MV-4-11 (cell line): ENCODE data around the gene KLHL11.
"Not testable (repeated sequence)": the region's sequence is repeated elsewhere in the genome, so short reads cannot be mapped to it uniquely, and the experiment has no call there.

Experiments used
- DNase-seq: peaks from one replicate; lab custom pipeline; 2025; lab: John Stamatoyannopoulos, UW

Gene KLHL11

GRCh38 chr17:41888332-41888965, 23.2 kb upstream of the KLHL11 start:
- no peak for DNase-seq

GRCh38 chr17:41885733-41886132, 20.5 kb upstream of the KLHL11 start:
- DNase-seq: no peak

GRCh38 chr17:41882756-41883155, 17.5 kb upstream of the KLHL11 start:
- no peak for DNase-seq

GRCh38 chr17:41880130-41880529, 14.9 kb upstream of the KLHL11 start:
- no peak for DNase-seq

- not testable (repeated sequence) for DNase-seq
Measured at GRCh38 chr17:41874293-41874670, 9.1 kb upstream of the KLHL11 start.

GRCh38 chr17:41873559-41874292, 8.5 kb upstream of the KLHL11 start:
- no peak for DNase-seq

- DNase-seq: no peak
Measured at GRCh38 chr17:41871789-41872188, 6.6 kb upstream of the KLHL11 start.

GRCh38 chr17:41870627-41871026, 5.4 kb upstream of the KLHL11 start:
- no peak for DNase-seq

GRCh38 chr17:41870097-41870496, 4.9 kb upstream of the KLHL11 start:
- DNase-seq: no peak

GRCh38 chr17:41869426-41869825, 4.2 kb upstream of the KLHL11 start:
- no peak for DNase-seq

- DNase-seq: no peak
Measured at GRCh38 chr17:41868568-41868967, 3.3 kb upstream of the KLHL11 start.

- DNase-seq: no peak
Measured at GRCh38 chr17:41865596-41865893, 322 bp upstream of the KLHL11 start.

- DNase-seq: no peak
Measured at GRCh38 chr17:41864498-41864835, 756 bp downstream of the KLHL11 start.

GRCh38 chr17:41863074-41863848, 2.0 kb downstream of the KLHL11 start:
- DNase-seq: peak; percentile 21

- no peak for DNase-seq
Measured at GRCh38 chr17:41860254-41860931, 4.8 kb downstream of the KLHL11 start.

GRCh38 chr17:41851382-41851781, 13.8 kb downstream of the KLHL11 start:
- not testable (repeated sequence) for DNase-seq

- no peak for DNase-seq
Measured at GRCh38 chr17:41849251-41849990, 15.8 kb downstream of the KLHL11 start.

GRCh38 chr17:41848788-41849187, 16.4 kb downstream of the KLHL11 start:
- DNase-seq: no peak

GRCh38 chr17:41844971-41845370, 20.3 kb downstream of the KLHL11 start:
- no peak for DNase-seq

GRCh38 chr17:41840781-41841180, 24.4 kb downstream of the KLHL11 start:
- not testable (repeated sequence) for DNase-seq

- DNase-seq: not testable (repeated sequence)
Measured at GRCh38 chr17:41839448-41839847, 25.8 kb downstream of the KLHL11 start.
